Measurements from ENCODE around the gene CCKAR. TPM values are rescaled to one million over a fixed set of nuclear protein-coding genes. Genes with fewer than 3 reads are reported as not detected.

The CCKAR gene
- total and polyA plus RNA-seq, 2 donors (not counting 3 experiments of a cell fraction or from before 2014, with no cell fraction given), result not detected

DNA sequence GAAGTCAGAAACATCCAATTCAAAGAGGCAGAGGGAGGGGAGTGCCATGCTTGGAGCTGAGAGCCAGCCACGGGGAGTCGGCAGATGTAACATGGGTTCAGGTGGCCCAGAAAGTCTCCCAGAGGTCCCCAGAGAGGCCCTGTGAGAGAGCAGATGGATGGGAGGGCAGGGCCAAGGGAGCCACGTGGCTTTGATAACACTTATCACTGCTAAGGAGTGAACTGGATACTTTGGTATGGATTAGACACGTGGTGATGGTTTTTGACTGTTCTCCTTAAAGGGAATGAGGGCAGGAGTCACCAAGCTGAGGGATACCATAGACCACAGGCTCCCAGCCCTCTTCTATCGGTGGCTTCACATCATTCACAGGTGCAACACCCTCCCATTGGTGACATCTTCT lies 13.7 kb downstream of the CCKAR start:
- intact Hi-C loops (cut with micrococcal nuclease), result no loop called here

More for the DNA sequence above, 13.7 kb downstream of the CCKAR start:
- peaks cover 6 to 7% of the 10 kb centered on the region in 2 experiments for H3K27me3 ChIP-seq (ENCODE audit: control insufficient read depth in 2 of 2, insufficient read depth in 2 of 2, low read length in 2 of 2)
- no peak overlapping the region for H3K9ac ChIP-seq (replicated peaks; ENCODE audit: extremely low read depth, insufficient read depth, low read length)
- H3K4me2 ChIP-seq (ENCODE audit: insufficient read depth, low read length), result no peak overlapping the region
- no peaks in the 10 kb centered on the region for H3K36me3 ChIP-seq (ENCODE audit: control insufficient read depth in 2 of 2, extremely low read depth in 1 of 2, insufficient read depth in 2 of 2, low read length in 2 of 2)
- no peak for DNase-seq (ENCODE audit: low read depth, low spot score)
- H3K9me1 ChIP-seq (replicated peaks; ENCODE audit: control insufficient read depth, extremely low read depth, insufficient read depth, low read length), result no peaks in the 10 kb centered on the region
- H3K9me3 ChIP-seq (replicated peaks; ENCODE audit: control insufficient read depth, insufficient read depth, low read length), result no peaks in the 10 kb centered on the region
- CTCF ChIA-PET, result no interaction called here
- BruUV-seq (replicated peaks), result no TSS peak
- dilution Hi-C loops (cut with MboI; ENCODE audit: extremely low pct_ligation_motif_present, low sequenced_read_pairs), result no loop called here
- no peak overlapping the region for H2AFZ ChIP-seq (ENCODE audit: low read depth, low read length)
- POLR2A ChIA-PET, result no interaction called here
- H3K27ac ChIP-seq (ENCODE audit: insufficient read depth, low read depth, low read length), result no peak overlapping the region
- TF ChIP-seq POLR2AphosphoS5 (IDR thresholded peaks at IDR 0.05; ENCODE audit: insufficient read depth, low read depth, low read length) (no peak), JUN (IDR thresholded peaks at IDR 0.05; ENCODE audit: borderline replicate concordance, insufficient read depth, insufficient read length, low read depth) (no peak), GATA2 (IDR thresholded peaks at IDR 0.05; ENCODE audit: insufficient read depth, insufficient read length, low read depth, low read length) (no peak), FOS (IDR thresholded peaks at IDR 0.05; ENCODE audit: borderline replicate concordance, insufficient read depth, low read length) (no peak), MYC (IDR thresholded peaks at IDR 0.05; ENCODE audit: low read depth, low read length) (no peak), EZH2 (IDR thresholded peaks at IDR 0.05; ENCODE audit: borderline replicate concordance, low read depth, low read length, severe bottlenecking) (no peak), POLR2A (IDR thresholded peaks at IDR 0.05; ENCODE audit: low read depth, low read length) (no peak)
- TF ChIP-seq, protein P1, sequence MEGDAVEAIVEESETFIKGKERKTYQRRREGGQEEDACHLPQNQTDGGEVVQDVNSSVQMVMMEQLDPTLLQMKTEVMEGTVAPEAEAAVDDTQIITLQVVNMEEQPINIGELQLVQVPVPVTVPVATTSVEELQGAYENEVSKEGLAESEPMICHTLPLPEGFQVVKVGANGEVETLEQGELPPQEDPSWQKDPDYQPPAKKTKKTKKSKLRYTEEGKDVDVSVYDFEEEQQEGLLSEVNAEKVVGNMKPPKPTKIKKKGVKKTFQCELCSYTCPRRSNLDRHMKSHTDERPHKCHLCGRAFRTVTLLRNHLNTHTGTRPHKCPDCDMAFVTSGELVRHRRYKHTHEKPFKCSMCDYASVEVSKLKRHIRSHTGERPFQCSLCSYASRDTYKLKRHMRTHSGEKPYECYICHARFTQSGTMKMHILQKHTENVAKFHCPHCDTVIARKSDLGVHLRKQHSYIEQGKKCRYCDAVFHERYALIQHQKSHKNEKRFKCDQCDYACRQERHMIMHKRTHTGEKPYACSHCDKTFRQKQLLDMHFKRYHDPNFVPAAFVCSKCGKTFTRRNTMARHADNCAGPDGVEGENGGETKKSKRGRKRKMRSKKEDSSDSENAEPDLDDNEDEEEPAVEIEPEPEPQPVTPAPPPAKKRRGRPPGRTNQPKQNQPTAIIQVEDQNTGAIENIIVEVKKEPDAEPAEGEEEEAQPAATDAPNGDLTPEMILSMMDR (IDR thresholded peaks at IDR 0.05; ENCODE audit: extremely low read depth in 1 of 2, insufficient read depth in 1 of 2, low read depth in 1 of 2, low read length in 2 of 2), result no peak
- TF ChIP-seq, protein P2, sequence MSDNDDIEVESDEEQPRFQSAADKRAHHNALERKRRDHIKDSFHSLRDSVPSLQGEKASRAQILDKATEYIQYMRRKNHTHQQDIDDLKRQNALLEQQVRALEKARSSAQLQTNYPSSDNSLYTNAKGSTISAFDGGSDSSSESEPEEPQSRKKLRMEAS (IDR thresholded peaks at IDR 0.05; ENCODE audit: insufficient read depth, insufficient read length), result no peak
- no peaks in the 10 kb centered on the region for H3K4me1 ChIP-seq (ENCODE audit: control insufficient read depth, extremely low read depth, insufficient read depth, low read length)
- H4K20me1 ChIP-seq (replicated peaks; ENCODE audit: control insufficient read depth, extremely low read depth, insufficient read depth, low read length), result no peaks in the 10 kb centered on the region
- H3K79me2 ChIP-seq (ENCODE audit: control insufficient read depth, insufficient read depth, low read length), result no peaks in the 10 kb centered on the region
- FAIRE-seq, result no peak
- no peak overlapping the region for H3K4me3 ChIP-seq (replicated peaks in 1 of 3; ENCODE audit: insufficient read depth in 1 of 3, low read depth in 1 of 3, low read length in 3 of 3)
